GM19240 (cell line): ENCODE results near the gene MLLT10.

Experiments
- DNase-seq: peaks from one replicate; pipeline ENCODE4 v3.0.0; 2011; ENCODE audit warnings: low spot score; ENCODE audit not compliant: insufficient read length

The MLLT10 gene

GRCh38 chr10:21732067-21732772 is 198.2 kb downstream of the MLLT10 start:
- DNase-seq: peak; percentile 62

GRCh38 chr10:21733710-21734109 is 199.7 kb downstream of the MLLT10 start:
- no peak for DNase-seq

GRCh38 chr10:21737106-21737505 is 203.1 kb downstream of the MLLT10 start:
- no peak for DNase-seq

GRCh38 chr10:21740989-21741388 is 207.0 kb downstream of the MLLT10 start:
- no peak for DNase-seq

GRCh38 chr10:21742740-21743412 is 208.8 kb downstream of the MLLT10 start:
- no peak for DNase-seq

- DNase-seq: no peak
Measured at GRCh38 chr10:21744223-21744622, 210.2 kb downstream of the MLLT10 start.

GRCh38 chr10:21746118-21746517 is 212.1 kb downstream of the MLLT10 start:
- DNase-seq: no peak

GRCh38 chr10:21747809-21748208 is 213.8 kb downstream of the MLLT10 start:
- DNase-seq: no peak

- no peak for DNase-seq
Measured at GRCh38 chr10:21749788-21750187, 215.8 kb downstream of the MLLT10 start.

GRCh38 chr10:21750424-21750823 is 216.4 kb downstream of the MLLT10 start:
- no peak for DNase-seq

- DNase-seq: no peak
Measured at GRCh38 chr10:21751341-21752310, 217.6 kb downstream of the MLLT10 start.

GRCh38 chr10:21753497-21754270 is 219.7 kb downstream of the MLLT10 start:
- no peak for DNase-seq

- no peak for DNase-seq
Measured at GRCh38 chr10:21754410-21755011, 220.5 kb downstream of the MLLT10 start.

GRCh38 chr10:21756707-21757106 is 222.7 kb downstream of the MLLT10 start:
- DNase-seq: no peak

GRCh38 chr10:21757185-21757901 is 223.3 kb downstream of the MLLT10 start:
- DNase-seq: no peak

GRCh38 chr10:21758239-21758638 is 224.2 kb downstream of the MLLT10 start:
- DNase-seq: no peak

GRCh38 chr10:21758696-21759095 is 224.7 kb downstream of the MLLT10 start:
- DNase-seq: no peak

GRCh38 chr10:21759232-21759631 is 225.2 kb downstream of the MLLT10 start:
- no peak for DNase-seq

GRCh38 chr10:21760332-21760731 is 226.3 kb downstream of the MLLT10 start:
- no peak for DNase-seq
